HG03354 (cell line): ENCODE measurements around the gene MC4R.

Experiments used
- ATAC-seq: cut with Tn5 transposase; IDR thresholded peaks from one replicate; pipeline ENCODE4 v1.9.1; 2021; ENCODE audit warnings: mild to moderate bottlenecking; ENCODE audit not compliant: unreplicated experiment, poor library complexity, severe bottlenecking

The MC4R gene

GRCh38 chr18:60331890-60332289, 40.7 kb downstream of the MC4R start:
- no peak for ATAC-seq

- no peak for ATAC-seq
These were observed 43.4 kb downstream of the MC4R start for GRCh38 chr18:60329131-60329530.

- ATAC-seq: no peak
These were observed 44.7 kb downstream of the MC4R start for GRCh38 chr18:60327880-60328279.

- ATAC-seq: no peak
These were observed 50.0 kb downstream of the MC4R start for GRCh38 chr18:60322591-60322990.
